Brain microvascular endothelial cell (primary cell): ENCODE results near the gene ACOX3.
"Not testable (repeated sequence)": the region's sequence is repeated elsewhere in the genome, so short reads cannot be mapped to it uniquely, and the experiment has no call there.

Experiments used
- DNase-seq: peaks from one replicate; pipeline ENCODE4 v3.0.0-alpha.2; 2020
- H3K27ac ChIP-seq: fragments of 250-450 bp; sonication (Bioruptor Pico); 2 replicates; pipeline ENCODE4 v1.5.1; 2020; ENCODE audit warnings: mild to moderate bottlenecking, moderate library complexity
- H3K27me3 ChIP-seq: fragments of 250-450 bp; sonication (Bioruptor Pico); replicated peaks from 2 replicates; pipeline ENCODE4 v1.5.1; 2020; ENCODE audit warnings: mild to moderate bottlenecking
- H3K36me3 ChIP-seq: fragments of 250-450 bp; sonication (Bioruptor Pico); replicated peaks from 2 replicates; pipeline ENCODE4 v1.5.1; 2020; ENCODE audit warnings: mild to moderate bottlenecking
- H3K4me3 ChIP-seq: 2 replicates; pipeline ENCODE4 v1.5.1; 2011; ENCODE audit warnings: low read depth, mild to moderate bottlenecking, control low read depth, low read length, moderate library complexity
- in situ Hi-C: cut with HindIII; loops from 2 replicates; pipeline ENCODE4 v1.10.0; 2017; ENCODE audit warnings: low sequenced_read_pairs, low pct_ligation_motif_present
- TF ChIP-seq, protein P1 (sequence below): IDR thresholded peaks from 2 replicates; pipeline ENCODE4 v1.5.1; 2011; ENCODE audit warnings: low read depth, mild to moderate bottlenecking, moderate library complexity, low read length, control low read depth, inconsistent platforms; ENCODE audit errors: missing control alignments

Gene ACOX3

DNA sequence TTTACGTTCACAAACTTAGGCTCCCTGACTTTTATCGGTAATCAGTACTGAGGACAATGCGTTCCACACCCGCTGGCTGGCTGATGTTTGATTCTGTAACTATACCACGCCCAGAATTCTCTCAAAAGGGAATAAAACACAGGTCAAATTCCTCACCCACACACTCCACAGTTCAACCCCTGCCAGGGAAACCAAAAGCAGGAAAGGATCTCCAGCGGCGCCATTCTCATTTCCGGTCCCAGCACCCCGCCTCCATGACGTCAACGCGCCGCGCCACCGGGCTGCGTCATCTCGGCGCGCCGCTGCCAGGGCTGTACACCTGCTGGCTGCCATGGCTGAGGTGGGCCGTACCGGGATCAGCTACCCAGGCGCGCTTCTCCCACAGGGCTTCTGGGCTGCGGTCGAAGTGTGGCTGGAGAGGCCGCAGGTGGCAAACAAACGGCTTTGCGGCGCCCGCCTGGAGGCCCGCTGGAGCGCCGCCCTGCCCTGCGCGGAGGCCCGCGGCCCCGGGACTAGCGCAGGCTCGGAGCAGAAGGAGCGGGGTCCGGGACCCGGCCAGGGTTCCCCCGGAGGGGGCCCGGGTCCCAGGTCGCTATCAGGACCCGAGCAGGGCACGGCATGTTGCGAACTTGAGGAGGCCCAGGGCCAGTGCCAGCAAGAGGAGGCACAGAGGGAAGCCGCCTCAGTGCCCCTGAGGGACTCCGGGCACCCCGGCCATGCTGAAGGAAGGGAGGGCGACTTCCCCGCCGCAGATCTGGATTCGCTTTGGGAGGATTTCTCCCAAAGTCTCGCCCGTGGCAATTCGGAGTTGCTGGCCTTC, at the start of gene ACOX3, which contains the start of gene TRMT44:
TSS of gene ACOX3 (minus strand) at position 232 of the 820 bp plus-strand sequence. CDS start 24,202 bp downstream, outside the sequence.
TSS of gene TRMT44 (plus strand) at position 286 of the 820 bp plus-strand sequence. CDS start at position 332, 46 bp downstream.
- H3K4me3 ChIP-seq: peak within 1 kb of the TSS; percentile 87
- peak within 1 kb of the TSS; percentile 95 for H3K27ac ChIP-seq
- DNase-seq: peak; percentile 91
- in situ Hi-C loops: no loop called here
- no peaks in the 10 kb centered on the region for H3K36me3 ChIP-seq
- TF ChIP-seq, protein P1, sequence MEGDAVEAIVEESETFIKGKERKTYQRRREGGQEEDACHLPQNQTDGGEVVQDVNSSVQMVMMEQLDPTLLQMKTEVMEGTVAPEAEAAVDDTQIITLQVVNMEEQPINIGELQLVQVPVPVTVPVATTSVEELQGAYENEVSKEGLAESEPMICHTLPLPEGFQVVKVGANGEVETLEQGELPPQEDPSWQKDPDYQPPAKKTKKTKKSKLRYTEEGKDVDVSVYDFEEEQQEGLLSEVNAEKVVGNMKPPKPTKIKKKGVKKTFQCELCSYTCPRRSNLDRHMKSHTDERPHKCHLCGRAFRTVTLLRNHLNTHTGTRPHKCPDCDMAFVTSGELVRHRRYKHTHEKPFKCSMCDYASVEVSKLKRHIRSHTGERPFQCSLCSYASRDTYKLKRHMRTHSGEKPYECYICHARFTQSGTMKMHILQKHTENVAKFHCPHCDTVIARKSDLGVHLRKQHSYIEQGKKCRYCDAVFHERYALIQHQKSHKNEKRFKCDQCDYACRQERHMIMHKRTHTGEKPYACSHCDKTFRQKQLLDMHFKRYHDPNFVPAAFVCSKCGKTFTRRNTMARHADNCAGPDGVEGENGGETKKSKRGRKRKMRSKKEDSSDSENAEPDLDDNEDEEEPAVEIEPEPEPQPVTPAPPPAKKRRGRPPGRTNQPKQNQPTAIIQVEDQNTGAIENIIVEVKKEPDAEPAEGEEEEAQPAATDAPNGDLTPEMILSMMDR: no peak
- H3K27me3 ChIP-seq: no peaks in the 10 kb centered on the region

DNA sequence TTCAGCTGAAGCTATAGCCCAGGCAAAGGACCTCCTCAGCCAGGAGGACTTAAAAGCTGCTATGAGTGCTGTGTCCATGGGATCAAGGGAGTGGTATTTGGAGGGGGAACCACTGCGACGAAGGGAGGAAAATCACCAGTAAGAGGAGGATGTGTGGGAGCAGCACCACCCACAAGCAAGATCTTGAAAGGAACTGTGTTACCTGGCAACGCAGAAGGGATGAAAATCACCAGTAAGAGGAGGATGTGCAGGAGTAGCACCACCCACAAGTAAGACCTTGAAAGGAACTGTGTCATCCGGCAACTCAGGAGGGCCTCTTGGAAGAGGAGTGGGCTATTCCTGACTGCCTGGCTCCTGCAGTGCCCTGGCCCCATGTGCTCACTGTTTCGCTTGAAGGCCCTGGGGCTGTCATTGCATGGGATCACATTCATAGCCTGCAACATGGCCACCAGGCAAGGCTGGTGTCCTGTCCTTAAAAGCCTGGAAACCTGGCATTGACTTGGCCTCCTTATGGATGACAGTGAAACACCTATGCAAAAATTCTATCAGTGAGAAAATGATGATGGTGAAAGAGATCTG, 48.4 kb upstream of the ACOX3 start:
- TF ChIP-seq, protein P1: no peak
- H3K4me3 ChIP-seq: no peak overlapping the region
- no peak overlapping the region for H3K27ac ChIP-seq
- H3K27me3 ChIP-seq: no peaks in the 10 kb centered on the region
- in situ Hi-C loops: no loop called here
- H3K36me3 ChIP-seq: no peaks in the 10 kb centered on the region
- no peak for DNase-seq

DNA sequence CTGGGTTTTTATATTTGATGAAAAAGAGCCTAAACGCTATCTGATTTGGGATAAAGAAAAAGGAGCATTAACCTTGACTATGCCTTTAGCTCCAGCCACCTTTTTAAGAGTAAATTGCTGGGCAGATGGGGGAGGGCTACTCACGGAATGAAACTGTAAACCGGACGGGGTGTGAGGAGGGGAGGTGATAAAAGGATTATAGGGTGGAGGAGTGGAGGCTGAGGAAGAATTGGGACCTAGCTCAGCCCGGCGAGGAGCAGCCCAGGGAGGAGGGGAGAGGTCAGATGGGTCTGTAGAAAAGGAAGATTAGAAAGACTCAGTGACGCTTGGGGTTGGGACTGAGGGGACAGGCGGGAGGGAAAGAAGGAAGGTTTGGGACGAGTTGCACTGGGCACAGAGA, 46.1 kb upstream of the ACOX3 start:
- in situ Hi-C loops, DNase-seq, H3K27ac ChIP-seq: not testable (repeated sequence)

DNA sequence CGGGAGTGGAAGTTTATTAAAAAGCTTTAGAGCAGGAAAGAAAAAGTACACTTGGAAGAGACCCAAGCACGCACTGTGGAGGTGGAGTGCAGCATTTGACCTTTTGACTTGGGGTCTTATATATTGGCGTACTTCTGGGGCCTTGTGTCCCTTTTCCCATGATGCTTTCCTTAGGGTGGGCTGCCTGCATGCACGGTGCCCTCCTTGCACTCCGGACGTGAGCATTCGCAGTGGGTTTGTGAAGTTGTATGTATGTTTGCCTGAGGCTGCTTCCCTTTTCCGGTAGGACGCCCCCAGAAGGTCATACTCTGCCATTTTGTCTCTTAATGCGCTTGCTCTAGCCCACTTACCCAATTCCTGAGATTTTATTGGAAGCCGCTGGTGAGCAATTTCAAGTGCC, 39.7 kb upstream of the ACOX3 start:
- TF ChIP-seq, protein P1: no peak
- H3K27ac ChIP-seq: no peak overlapping the region
- in situ Hi-C loops: no loop called here

More for the DNA sequence above, 46.1 kb upstream of the ACOX3 start:
- H3K36me3 ChIP-seq, H3K27me3 ChIP-seq, H3K4me3 ChIP-seq: not testable (repeated sequence)

DNA sequence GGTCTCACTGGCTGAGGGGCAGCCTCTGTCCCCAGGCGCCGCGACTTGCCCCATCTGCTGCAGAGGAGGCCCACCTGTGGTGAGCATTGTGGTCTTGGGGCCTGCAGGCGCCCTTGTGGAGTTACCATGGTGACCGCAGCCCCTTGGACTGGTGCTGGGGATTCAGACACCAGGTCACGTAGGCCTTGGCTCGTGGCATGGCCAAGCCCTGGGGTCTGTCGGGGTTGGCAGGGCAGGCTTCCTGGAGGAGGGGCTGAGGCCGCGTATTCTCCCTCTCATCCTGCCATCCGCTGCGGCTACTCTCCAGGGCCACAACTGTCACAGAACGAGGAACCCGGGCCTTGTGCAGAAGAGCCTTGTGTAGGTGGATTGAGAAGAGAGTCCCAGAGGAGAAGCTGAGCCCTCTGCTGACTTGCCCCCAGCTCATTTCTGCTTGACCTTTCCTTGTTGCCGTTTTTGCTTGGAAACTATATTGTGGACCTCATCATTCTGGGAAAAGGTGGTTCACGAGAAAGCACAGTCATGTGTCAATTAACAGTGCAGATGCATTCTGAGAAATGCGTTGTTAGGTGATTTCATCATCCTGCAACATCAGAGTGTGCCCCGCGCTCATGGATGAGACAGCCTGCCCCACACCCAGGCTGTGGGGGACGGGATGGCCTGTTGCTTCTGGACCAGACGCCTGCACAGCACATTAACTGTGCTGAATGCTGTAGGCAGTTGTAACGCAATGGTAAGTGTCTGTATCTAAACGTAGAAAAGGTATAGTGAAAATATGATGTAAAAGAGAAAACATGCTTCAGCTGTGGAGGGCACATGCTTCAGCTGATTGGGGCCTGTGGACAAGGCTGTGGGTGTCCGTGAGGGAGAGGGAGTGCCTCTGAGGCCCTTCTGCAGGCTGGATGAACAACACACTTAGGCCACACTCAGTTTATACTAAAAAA, 38.5 kb upstream of the ACOX3 start:
- no peaks in the 10 kb centered on the region for H3K27me3 ChIP-seq
- TF ChIP-seq, protein P1: no peak
- no peak overlapping the region for H3K4me3 ChIP-seq
- in situ Hi-C loops: no loop called here
- peak; percentile 11 for DNase-seq
- H3K36me3 ChIP-seq: peaks cover 2% of the 10 kb centered on the region
- H3K27ac ChIP-seq: no peak overlapping the region

More for the DNA sequence above, 39.7 kb upstream of the ACOX3 start:
- Histone ChIP-seq H3K27me3 (no peaks in the 10 kb centered on the region), H3K36me3 (peaks cover 2% of the 10 kb centered on the region), H3K4me3 (no peak overlapping the region)
- no peak for DNase-seq
